ENCODE data around the gene CHMP2A.
"Not testable (repeated sequence)": the region's sequence is repeated elsewhere in the genome, so short reads cannot be mapped to it uniquely, and the experiment has no call there.

The CHMP2A gene

GRCh38 chr19:58511353-58512208, 43.3 kb downstream of the CHMP2A start, which contains the start of gene SLC27A5:
TSS of gene SLC27A5 (minus strand) at chr19:58511992. CDS start at chr19:58511955, 37 bp downstream.
- DNase-seq (ENCODE audit: low spot score) = no peak

- no peak for DNase-seq (ENCODE audit: low spot score)
Measured at GRCh38 chr19:58510084-58510862, 44.6 kb downstream of the CHMP2A start.

- no peak for DNase-seq (ENCODE audit: low spot score)
Measured at GRCh38 chr19:58509731-58510083, 45.2 kb downstream of the CHMP2A start.

GRCh38 chr19:58507602-58508223, 47.2 kb downstream of the CHMP2A start:
- not testable (repeated sequence) for DNase-seq (ENCODE audit: low spot score)
